ENCODE data around the gene USP26.

GRCh38 chrX:133053861-133054598 is 42.9 kb downstream of the USP26 start:
- TF ChIP-seq POLR2A (IDR thresholded peaks at IDR 0.05; ENCODE audit: low read depth) (no peak), CTCF (IDR thresholded peaks at IDR 0.05) (no peak), POLR2AphosphoS5 (IDR thresholded peaks at IDR 0.05) (no peak), EP300 (IDR thresholded peaks at IDR 0.05) (no peak)
